Activated gamma-delta T cell treated with anti-CD3 and anti-CD28 coated beads, Interleukin-2, amount 50 U/mL, for 16 hours (primary cell): ENCODE results near the gene BAHCC1.

Source experiments
- DNase-seq: peaks from one replicate; pipeline ENCODE4 v3.0.0-alpha.2; 2020; ENCODE audit warnings: low read depth

The BAHCC1 gene

DNA sequence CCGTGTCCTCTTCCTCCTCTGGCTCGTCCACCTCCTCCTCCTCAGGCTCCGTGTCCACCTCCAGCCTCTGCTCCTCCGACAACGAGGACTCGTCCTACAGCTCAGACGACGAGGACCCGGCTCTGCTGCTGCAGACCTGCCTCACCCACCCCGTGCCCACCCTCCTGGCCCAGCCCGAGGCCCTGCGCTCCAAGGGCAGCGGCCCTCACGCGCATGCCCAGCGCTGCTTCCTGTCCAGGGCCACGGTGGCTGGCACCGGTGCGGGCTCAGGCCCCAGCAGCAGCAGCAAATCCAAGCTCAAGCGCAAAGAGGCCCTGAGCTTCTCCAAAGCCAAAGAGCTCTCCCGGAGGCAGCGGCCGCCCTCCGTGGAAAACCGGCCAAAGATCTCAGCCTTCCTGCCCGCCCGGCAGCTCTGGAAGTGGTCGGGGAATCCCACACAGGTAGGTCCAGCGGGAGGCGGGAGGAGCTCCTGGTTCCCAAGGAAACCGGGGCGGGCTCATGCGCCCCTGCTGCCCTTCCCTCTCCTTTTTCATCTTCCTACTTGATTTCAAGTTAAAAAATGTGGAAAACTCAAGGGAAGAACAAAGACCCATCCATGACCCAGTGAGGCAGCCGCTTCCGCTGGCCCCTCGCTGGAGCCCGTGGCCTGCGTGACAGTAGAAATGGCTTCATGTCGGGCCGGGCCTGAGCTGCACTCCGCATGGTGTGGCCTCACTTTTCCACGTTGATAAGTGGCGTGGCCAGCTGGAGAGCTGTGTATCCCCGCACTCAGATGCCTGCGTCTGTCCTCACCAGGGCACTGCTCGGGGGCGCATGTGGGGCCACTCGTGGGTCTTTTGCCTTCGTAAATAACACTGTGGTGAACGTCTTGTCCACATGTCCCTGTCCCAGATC lies 66.6 kb downstream of the BAHCC1 start:
- DNase-seq, result no peak

DNA sequence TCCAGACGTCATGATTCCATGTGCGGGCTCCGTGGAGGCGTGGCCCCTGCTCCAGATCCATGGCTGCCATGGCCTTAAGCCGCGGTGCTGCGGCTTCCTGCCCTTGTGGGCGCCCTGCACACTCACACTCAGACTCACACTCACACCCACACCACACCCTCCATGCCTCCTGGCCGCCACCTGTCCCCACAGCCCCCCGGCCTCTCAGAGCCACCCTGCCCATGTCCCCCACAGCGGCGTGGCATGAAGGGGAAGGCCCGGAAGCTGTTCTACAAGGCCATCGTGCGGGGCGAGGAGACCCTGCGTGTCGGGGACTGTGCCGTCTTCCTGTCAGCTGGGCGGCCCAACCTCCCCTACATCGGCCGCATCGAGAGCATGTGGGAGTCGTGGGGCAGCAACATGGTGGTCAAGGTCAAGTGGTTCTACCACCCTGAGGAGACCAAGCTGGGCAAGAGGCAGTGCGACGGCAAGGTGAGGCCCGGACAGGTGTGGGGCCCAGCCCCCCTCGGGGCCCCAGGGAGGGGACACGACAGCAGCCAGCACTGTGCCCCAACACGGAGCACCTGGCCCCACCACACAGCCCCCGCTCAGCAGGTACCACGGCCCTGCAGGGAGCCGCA lies 67.4 kb downstream of the BAHCC1 start:
- DNase-seq, result no peak

DNA sequence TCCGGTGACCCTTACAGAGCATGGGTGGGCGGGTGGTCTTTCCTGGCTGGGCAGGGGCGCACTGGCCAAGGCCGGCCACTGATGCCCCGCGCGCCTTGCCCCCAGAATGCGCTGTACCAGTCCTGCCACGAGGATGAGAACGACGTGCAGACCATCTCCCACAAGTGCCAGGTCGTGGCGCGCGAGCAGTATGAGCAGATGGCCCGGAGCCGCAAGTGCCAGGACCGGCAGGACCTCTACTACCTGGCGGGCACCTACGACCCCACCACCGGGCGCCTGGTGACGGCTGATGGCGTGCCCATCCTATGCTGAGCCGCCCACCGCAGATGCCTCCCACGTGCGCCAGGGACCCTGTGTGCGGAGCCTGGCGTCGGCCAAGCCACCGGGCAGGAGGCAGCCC lies 68.2 kb downstream of the BAHCC1 start:
- DNase-seq, result no peak

DNA sequence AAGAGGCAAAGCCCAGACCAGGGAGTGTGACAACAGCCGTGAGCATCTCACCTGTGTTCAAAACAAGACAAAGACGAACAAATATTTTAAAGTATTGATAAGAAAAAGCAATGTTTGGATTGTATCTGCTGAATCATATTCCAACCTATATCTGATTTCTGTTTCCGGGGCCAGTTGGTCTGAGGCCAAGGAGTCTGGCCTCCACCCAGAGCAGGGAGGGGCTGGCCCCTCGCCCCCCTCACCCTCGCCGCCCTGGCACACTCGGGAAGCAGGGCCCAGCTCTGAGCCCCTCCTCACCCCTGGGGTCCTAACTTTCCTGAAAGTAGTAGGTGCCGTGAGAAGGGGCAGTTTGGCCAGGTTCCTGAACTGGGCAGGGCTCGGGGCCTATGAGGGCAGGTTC lies 69.3 kb downstream of the BAHCC1 start:
- no peak for DNase-seq

DNA sequence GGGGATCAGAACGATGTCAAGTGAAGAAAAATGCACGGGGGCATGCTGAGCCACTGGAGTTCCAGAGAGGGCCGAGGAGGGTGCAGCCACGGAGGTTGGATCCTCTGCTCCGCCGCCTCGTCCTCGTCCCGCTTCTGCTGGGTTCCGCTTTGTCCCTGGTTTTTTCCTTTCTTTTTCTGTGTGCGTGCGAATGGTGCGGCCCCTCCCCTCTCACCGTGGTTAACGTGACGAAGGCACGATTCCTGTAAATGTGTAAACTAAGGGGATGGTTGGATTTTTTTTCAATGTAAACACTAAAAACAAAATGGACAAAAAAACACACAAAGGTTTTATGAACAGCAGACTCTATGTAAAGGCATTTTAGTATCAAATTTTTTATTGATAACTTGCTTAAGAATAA lies 70.7 kb downstream of the BAHCC1 start:
- DNase-seq, result no peak

DNA sequence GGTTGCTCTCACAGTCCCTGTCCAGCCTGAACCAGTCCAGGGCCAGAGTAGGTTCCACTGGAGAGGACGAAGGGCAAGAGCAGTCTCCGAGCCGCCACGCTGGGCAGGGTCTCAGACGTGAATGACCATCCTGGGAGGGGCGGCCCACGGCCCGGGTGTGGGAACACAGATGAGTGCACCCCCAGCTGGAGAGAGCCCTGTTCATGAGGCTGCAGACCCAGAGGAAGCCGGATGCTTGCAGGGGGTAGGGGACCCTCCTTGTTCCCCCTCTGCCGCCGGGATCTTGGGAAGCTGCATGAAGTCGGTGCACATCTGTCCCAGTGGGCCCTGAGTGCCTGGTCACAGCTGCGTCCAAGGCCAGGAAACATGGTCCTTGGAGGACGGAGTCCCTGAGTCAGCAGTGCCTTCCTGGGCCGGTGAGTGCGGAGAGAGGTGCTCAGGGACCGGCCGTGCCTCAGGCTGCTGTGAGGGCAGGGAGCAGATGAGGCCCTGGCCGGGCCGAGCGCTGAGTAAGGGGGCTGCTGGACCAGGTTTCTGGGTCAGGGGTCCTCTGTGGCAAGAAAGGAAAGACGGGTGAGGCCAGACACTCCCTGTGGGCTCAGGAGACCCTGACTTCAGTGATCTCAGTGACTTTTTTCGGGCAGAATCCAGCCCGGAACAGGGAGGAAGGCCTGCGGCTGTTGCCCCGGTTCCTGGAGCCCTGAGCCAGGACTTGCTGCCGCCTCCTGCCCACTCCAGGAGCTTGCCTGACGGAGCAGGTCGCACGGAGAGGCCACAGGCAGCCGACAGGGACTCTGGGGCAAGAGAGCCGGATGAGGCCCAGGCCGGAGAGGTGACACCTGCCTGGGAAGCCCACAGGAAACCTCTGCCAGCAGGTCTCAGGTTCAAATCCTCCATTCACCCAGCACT lies 71.6 kb downstream of the BAHCC1 start:
- DNase-seq, result no peak

DNA sequence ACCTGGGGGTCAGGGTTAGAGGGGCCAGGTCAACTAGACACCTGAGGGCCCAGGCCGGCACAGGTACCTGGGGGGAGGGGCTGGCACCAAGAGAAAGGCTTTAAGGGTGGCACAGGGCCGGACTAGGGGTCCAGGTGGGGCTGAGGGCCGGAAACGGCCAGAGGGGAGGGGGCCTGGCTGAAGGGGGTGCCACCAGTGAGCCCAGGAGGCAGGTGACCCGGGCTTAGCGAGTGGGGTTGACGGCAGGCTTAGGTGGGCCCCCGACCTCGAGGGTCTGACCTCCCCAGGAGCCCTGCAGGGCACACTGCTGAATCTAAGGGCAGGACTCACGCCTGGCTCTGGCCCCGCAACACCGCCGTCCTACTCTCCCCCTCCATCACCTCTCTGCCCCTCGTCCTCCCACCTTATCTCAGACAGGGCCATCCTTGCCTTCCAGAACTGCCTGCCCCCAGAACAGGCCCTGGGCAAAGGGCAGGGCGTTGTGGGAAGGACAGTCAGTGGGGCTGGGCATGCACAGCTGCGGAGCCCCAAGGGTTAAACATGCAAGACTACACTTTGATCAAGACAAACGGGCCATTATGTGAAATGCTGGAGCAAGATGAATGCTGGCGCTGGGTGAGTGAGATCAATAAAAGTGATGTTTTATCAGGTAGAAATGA lies 73.0 kb downstream of the BAHCC1 start:
- DNase-seq, result no peak

DNA sequence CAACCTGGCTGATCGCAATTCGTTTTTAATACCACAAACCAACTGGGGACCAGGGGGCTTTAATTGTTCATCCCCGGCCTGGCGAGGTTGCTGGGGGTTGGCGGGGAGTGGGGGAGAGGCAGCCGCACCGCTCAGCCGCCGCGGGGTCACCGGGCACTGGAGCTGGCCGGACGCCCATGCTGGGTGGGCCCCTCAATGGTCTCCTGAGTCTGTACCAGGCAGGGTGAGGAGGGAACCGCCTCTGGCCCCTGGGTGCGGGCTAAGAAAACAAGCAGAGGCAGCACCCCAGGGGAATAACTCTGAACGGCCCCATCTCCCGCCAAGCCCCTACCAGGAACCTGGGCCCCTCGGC lies 73.5 kb downstream of the BAHCC1 start:
- DNase-seq, result no peak

DNA sequence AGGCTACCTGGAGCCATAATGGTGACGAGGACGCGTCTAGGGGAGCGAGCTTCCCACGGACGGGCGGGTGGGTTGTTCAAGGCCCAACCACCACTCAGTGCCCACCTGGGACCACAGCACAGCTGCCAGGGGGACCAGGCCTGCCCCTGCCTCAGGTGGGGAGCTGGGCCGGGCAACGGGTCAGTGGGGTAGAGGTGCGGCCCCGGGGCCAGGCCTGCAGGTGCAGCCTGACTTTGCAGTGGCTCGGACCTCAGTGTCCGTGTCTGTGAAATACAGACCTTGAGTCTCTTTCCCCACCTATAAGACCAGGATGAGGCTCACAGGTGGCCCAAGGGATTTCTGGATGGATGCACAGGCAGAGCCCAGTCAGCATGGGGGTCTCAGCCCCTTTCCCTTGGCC lies 74.0 kb downstream of the BAHCC1 start:
- no peak for DNase-seq

DNA sequence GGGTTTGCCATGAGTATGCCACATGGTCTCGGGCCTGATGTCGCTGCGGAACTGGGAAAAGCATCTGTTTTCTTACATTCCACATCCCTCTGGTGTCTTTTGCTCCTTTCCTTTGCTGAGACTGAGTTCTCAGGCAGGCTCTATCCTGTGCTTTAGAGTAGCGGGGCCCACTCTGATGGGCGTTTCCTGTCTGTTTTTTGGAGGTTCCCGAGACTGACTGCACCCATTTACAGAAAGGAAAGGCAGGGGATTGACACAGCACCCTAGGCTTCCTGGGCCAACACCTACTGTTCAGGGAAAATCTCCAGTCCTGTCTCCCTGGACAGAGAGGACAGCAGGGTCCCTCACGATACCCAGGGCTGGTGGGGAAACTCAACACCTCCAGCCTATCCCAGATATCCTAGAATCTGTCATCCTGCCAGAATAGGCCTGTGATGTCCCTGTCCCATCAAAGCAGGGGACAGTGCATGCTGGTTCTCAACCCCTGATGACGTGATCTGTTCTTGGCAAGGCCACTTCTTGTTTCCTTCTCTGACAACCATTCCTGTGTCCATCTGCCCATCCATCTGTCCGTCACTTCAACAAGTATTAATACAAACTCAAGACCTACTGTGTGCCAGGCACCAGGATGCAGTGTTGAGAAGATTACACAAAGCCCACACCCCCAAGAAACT lies 75.2 kb downstream of the BAHCC1 start:
- DNase-seq, result no peak

DNA sequence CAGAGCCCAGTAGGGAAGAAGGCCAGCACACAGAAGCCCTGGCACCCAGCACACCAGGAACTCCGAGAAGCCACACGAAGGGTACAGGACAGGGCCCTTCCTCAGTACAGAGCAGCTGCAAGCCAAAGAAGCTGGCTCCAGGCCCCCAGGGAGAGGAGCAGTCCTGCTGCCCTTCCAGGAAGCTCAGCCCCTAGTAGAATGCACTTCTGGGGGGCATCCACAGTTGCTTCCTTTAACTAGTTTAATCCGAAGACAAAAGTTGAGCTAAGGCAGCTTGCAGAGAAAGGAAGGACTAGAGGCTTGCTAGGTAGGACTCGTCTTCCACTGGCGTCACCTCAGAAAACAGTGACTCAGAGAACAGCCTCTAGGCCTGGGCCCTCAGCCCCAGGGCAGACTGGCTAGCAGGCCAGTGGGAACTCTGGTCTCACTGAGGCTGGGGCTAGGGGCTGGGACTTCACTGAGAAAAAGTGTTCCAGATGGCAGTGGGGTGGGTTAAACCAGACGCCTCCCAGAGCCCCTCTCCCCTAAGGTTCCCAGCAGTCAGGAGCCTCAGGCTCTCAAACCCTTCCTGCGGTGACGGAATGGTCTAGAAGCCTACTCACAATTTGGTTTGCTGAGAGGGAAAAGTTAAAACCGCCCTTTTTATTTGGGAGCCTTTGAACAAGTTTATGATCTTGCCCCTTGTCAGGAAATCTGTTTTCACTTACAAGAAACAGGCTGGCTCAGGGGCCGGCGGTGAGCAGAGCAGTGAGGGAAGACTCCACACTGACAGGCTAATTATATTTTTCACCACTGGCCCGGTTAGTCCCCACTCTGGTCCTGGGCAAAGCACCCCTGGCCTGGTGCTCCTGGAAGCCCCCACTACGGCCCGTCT lies 75.9 kb downstream of the BAHCC1 start:
- DNase-seq, result no peak

DNA sequence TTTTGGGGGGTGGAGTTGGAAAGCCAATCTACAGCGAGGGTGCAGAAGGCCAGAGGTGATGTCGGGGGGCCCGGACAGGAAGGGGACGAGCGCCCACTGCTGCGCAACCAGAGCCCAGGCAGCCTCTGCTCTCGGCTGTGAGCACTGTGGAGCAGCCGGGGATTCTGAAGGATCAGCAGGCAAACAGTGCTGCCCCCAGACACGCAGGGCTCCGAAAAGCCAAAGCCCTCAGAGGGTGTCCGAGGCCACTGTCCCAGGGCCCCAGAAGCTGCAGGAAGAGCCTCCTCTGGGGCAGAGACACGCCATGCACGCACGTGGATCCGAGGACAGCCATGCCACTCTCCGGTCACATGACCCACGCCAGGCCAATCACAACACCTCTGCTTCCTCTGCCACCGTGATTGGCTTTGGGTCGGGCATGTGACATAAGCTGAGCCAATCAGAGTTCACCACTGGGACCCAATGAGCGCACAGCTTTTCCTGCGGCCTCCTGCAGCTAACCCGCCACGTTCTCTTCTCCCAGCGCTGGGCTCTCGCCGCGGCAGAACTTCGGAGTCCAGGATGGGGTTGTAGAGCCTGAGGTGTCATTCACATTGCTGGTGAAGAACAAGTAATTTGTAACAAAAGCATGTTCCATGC lies 76.7 kb downstream of the BAHCC1 start:
- DNase-seq, result no peak

DNA sequence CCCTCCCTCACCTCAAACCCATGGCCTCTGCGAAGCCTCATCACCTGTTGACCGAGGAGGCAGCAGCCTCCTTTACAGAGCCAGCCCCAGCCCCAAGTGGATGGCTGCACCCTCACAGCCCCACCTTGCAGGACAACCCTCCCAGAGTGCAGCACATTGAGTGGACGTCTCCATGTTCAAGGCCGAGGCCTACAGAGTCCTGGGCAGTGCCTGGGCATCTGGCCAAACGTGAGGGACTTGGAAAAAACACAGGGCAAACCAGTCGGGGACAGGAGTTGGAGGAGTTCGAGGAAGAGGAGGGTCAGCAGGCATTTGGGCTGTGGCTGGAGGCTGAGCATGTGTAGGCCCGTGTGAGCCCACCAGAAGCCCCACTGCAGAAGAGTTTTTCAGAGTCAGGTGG lies 77.8 kb downstream of the BAHCC1 start:
- no peak for DNase-seq

DNA sequence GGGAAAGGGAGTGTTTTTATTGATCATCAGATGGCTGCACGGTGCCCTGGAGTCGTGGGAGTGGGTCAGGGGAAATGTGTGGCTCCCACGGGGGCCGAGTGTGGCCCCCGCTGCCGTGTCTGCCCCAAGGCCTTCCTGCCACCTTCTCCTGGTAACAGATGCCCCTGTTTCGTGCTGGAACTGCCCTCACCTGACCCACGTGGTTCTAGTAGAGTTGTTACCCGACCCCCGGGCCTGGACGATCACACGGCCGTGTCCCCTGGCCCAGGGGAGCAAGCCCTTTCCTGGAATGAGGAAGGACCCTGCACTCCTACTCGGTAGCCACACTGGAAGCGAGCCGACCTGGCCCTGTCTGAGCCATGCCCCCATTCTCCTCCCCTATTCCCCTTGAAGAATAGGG lies 79.7 kb downstream of the BAHCC1 start:
- DNase-seq, result no peak

DNA sequence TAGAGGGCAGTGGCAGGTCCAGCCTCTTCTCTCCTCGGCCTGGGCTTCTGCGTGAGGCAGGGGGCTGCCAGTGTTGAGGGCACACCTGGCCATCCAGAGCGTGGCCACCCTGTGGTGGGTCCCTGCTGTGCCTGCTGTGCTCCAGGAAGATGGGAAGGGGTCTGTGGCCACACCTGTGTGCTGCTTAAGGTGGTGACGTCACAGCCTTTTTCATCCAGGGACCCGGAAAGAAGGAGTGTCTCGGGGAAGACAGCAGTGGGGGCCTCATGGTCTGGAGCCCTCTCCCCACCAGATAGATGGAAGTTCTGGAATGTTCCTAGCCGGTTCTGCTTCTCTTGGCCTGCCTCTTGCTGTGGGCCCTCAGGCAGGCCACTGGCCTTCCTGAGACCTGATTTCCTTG lies 80.8 kb downstream of the BAHCC1 start:
- no peak for DNase-seq

DNA sequence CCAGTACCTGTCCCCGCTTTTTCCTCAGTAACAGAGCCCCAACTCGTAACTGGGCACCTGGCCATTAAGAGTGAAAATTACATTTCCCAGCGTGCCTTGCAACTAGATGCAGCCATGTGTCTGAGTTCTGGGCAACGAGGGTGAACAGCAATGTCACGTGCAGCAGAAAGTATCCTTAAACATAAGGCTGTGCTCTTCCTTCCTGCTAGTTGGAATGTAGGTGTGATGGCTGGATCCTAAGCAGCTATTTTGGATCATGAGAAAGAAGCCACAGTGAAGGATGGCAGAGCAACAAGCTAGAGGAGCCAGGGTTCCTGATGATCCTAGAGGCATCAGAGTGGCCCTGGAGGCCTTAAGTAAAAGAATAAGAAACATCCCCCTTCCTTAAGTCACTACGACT lies 81.4 kb downstream of the BAHCC1 start:
- DNase-seq, result no peak

DNA sequence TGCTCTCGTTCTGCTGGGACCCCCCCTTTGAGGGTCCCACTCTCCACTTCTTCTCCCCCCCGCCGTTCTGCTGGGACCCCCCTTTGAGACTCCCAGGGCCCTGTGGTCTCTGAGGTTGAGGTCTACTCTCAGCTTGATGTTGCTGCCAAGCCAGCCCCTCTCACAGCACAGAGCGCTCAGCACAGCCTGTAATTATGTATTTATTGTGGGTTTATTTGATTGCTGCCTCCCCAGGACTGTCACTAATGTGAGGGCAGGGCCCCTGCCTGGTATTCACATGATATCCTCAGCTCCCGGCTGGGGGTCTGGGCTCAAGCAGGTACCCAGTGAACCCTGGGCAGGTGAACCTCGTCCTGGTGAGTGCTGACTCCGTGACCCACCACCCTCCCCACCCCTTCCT lies 81.9 kb downstream of the BAHCC1 start:
- no peak for DNase-seq

DNA sequence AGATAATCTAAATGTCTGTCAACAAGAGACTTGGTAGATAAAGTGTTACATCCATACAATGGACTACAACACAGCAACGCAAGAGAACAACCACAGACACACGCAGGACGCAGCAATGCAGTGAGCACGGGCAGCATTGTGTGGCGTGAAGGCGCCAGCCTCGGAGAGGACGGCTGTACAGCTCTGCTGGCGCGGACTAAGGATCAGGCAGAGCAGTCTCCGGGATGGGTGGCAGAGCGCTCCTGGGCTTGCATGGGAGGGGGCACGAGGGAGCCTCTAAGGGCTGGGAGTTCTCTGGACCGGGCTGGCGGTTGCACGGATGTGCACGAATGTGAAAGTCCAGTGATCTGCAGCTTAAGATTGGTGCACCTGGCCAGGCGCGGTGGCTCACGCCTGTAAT lies 82.9 kb downstream of the BAHCC1 start:
- no peak for DNase-seq

DNA sequence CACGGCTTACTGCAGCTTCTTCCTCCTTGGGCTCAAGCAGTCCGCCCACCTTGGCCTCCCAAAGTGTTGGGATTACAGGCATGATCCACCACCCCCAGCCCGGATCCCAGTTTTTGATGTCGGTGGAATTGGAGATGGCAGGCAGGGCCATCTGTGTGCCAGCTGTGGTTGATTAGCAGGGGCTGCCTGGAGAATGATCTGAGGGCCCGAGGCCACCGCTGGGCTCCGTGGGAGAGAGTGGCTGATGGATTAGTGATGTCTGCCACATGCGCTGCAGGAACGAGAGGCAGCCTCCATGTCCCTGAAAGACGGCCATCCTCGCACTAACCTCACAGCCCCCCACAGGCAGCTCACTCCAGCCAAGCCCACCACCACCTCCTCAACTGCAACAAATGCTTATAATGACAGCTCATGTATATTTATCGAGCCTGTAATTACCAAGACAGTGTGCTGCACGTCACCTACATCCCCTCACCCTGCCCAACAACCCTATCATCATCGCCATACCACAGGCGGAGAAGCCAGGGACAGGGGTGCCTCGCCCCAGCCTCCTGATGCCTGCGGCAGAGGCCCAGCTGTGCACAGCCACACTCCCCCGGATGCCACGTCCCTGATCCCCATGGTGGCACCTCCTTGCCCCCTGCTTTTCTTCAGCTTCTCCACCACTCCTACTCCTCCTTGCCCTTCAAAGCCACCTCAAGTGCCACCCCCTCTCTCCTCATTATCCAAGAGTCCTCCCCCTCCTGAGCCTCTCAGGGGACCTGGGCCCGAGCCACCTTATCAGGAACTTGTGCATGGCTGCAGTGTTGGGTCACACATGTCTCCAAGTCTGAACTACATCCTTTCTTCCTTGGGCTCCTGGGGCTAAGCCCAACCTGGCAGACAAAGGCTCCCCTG lies 84.2 kb downstream of the BAHCC1 start:
- DNase-seq, result no peak
